HG02571 (cell line): ENCODE results near the gene GRIK4.

Source experiments
- ATAC-seq: cut with Tn5 transposase; IDR thresholded peaks from one replicate; pipeline ENCODE4 v1.9.1; 2021; ENCODE audit warnings: mild to moderate bottlenecking, moderate library complexity; ENCODE audit not compliant: unreplicated experiment

The GRIK4 gene

GRCh38 chr11:120919566-120919965 lies 408.0 kb downstream of the GRIK4 start:
- ATAC-seq, result no peak

DNA sequence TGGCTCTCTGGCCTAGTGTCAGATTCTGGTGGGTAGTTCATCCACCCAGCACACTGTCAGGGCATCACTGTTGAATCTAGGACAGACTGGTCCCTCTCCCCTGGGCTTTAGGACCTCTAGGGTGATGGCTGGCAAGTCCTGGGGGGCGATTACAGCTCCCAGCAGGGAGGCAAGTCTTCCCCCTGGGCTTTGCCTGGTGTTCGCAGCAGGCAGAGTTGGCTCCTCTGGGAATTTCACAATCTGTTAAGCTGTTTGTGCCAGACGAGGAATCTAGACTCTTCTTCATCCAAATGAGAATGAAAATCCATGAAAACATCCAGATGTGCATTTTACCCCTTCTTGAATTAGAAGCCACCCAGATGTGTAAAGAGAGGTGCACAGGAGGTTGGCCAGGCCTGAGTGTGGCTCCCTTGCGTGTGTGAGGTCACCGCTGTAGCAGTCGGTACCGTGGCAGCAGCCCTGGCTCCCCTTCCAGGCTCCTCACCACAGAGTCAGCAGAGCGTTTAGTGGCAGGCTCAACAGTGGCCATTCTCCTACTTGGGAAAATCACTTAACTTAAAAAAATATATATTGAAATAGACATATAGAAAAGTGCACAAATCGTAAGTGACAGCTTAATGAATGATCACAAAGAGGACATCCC lies 412.4 kb downstream of the GRIK4 start:
- no peak for ATAC-seq

DNA sequence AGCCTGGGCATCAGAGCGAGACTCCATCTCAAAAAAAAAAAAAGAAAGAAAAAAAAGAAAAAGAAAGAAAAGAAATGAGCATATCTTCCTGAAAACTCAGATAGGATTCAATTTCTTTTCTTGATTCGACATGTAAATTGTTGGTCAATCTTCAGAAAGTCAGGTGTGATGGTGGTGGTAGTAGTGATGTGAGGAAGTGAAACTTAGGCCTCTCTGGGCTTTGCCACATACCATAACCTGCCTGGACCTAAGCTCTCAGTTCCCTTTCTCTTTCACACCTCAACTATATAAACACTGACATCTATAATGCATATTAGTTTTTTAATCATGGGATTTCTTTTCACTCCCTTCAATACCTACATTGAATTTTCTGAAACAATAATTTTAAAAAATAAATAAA lies 414.4 kb downstream of the GRIK4 start:
- peak; percentile 97 for ATAC-seq

GRCh38 chr11:120928627-120929026 lies 417.1 kb downstream of the GRIK4 start:
- no peak for ATAC-seq

DNA sequence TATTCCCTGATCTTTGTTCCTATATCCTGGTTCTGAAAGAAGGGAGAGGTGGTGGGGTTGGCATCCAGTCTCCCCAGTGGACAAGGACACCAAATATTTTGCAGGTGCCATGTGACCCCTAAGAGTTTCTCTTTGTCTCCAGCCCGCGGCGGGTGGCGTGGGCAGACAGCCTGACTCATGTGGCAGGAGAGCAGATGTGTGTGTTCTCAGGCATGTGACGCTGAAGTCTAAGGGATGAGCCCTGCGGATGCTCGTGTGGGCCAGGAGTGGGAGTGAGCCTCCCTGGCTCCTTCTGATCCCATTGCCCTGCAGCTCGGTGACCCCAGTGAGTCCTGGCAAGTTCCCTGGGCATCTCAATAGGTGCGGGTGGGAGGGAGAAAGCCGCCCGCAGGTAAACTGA lies 417.5 kb downstream of the GRIK4 start:
- no peak for ATAC-seq

- no peak for ATAC-seq
These were observed 418.2 kb downstream of the GRIK4 start for GRCh38 chr11:120929664-120930154.

GRCh38 chr11:120931057-120931779 lies 419.7 kb downstream of the GRIK4 start:
- ATAC-seq, result no peak

GRCh38 chr11:120932305-120932915 lies 420.9 kb downstream of the GRIK4 start:
- no peak for ATAC-seq

- ATAC-seq, result no peak
These were observed 424.8 kb downstream of the GRIK4 start for GRCh38 chr11:120936356-120936755.

GRCh38 chr11:120937501-120937900 lies 426.0 kb downstream of the GRIK4 start:
- ATAC-seq, result no peak

GRCh38 chr11:120938260-120938659 lies 426.7 kb downstream of the GRIK4 start:
- ATAC-seq, result no peak

DNA sequence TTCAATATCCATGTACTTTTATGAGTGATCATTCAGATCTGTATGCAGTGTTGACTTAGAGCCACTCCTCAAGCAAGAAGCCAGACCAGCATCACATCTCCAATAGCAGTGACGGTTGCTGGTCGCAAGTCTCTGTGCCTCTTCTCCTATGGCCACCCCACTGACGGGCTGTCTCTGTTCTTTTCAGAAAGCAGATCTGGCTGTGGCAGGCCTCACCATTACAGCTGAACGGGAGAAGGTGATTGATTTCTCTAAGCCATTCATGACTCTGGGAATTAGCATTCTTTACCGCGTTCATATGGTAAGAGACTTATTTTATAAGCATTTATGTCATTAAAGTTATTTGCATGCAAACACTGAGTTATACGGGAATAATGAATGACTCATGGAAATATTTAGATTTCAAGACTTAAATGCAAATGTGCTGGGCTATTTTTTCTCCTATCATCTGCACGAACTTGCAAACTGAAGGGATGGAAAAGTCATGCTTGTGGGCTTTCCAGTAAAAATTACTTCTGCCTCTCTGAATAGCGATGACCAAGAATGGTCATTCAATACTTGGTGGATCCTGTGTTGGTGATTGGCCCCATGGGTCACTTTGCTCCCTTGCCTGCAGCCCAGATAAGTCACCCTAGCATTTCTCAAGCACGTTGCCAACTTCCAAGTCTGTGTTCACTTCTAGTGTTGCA lies 428.8 kb downstream of the GRIK4 start:
- ATAC-seq, result no peak

GRCh38 chr11:120941000-120941399 lies 429.5 kb downstream of the GRIK4 start:
- ATAC-seq, result no peak

- ATAC-seq, result no peak
These were observed 431.2 kb downstream of the GRIK4 start for GRCh38 chr11:120942701-120943100.

DNA sequence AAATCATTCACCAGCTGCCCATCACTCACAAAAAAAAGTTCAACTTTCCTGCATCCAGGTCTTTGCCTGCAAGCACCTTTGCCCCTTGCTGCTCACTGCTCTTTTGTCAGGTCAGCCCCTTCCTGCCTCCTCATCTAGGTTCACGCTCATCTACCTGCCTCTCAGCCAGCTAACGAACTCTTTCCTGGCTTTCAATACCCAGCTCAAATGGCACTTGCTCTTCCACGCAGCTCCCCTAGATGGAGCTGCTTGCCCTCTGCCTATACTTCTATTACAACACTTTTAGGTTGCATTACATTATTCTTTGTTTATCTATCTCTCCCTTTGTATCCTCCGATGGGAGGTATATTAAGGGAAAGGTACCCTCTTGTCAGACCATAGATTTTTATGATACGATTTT lies 433.5 kb downstream of the GRIK4 start:
- ATAC-seq, result no peak

DNA sequence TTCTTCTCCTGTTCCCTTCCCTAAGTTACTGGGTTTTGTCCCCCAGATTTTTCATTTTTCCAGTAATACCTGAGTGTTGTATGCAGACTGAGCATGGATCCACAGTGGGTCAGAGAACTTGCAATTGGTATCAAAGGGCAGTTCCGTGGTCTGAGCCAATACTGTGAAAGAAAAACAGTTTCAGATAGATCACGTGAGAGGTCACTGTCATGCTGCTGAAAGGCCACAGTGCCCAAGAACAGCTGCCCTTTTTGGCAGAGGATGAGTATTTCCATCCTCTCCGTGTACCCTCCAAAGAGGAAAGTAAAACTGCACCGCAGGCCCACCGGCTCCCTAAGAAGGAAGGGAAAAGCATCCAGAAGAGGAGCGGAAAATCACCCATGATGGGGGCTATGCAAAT lies 439.3 kb downstream of the GRIK4 start:
- ATAC-seq, result no peak

- no peak for ATAC-seq
These were observed 441.2 kb downstream of the GRIK4 start for GRCh38 chr11:120952461-120953434.

DNA sequence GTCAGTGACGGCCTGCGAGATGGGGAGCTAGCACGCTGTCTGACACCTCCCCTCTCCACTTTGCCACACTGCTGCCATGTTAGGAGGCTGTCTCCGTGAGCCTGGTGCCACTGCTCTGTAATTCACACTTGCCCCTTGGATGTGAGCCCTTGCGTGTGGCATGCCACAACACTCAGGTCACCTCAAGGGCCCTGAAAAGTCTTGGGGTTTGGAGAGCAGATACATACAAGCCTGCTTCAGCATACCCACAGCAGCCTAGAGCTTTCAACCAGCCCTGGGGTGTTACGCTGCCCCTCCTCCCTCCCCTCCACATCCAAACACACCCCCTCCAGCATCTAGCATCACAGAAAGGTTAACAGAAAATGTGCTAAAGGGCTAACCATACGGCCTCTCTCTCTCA lies 442.8 kb downstream of the GRIK4 start:
- ATAC-seq, result no peak

GRCh38 chr11:120956710-120957495 lies 445.4 kb downstream of the GRIK4 start:
- ATAC-seq, result no peak

DNA sequence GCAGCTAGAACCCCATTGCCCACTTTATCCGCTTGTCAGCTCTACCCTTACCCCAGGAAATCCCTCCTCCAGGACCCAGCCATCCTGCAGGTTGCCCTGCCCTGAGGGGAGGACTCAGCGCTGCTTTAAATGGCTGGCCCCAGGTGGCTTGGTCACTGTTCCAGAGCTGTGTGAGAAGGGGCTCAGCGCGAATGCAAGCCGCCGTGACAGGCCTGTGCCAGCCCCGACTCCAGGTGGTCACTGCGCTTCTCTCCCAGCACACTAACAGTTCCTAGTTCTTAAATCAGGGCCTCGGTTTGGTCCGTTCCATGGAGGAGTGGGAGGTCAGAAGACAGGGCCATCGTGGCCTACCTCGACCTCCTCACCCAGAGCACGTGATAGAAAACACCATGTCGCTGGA lies 446.6 kb downstream of the GRIK4 start:
- no peak for ATAC-seq
